Endothelial cell of umbilical vein (primary cell): ENCODE data around the gene CHRD. TPM values are rescaled to one million over a fixed set of nuclear protein-coding genes. Genes with fewer than 3 reads are reported as not detected.
A peak's percentile ranks its signal among the peaks of the same experiment; 100 is the strongest.

Experiments
- BruUV-seq: library from RNA; stranded (reverse); fragments of 400-500 nt; replicated peaks from 2 replicates; lab custom pipeline; 2021; lab: Mats Ljungman, UMichigan
- CTCF ChIA-PET: fragments of 300-600, 350-600 bp; sonication (Branson Sonifier 250); formaldehyde crosslinking; loops from one replicate; lab custom pipeline; 2021; ENCODE audit warnings: antibody characterized with exemption, inconsistent platforms; lab: Charles Lee
- POLR2A ChIA-PET: fragments of 300-600, 350-600 bp; sonication (Branson Sonifier 250); formaldehyde crosslinking; loops from one replicate; lab custom pipeline; 2021; ENCODE audit warnings: antibody characterized with exemption, inconsistent platforms; lab: Charles Lee
- DNase-seq: peaks from one replicate; pipeline ENCODE4 v3.0.0-alpha.2; 2011; ENCODE audit warnings: low read depth, low spot score
- FAIRE-seq: peaks from 2 replicates; lab custom pipeline; 2011; peaks lifted over from hg19 to GRCh38; lab: Jason Lieb, UNC
- H2AFZ ChIP-seq: 2 replicates; pipeline ENCODE4 v1.6.0; 2012; ENCODE audit warnings: low read depth, low read length, control low read depth, inconsistent platforms
- H3K27ac ChIP-seq: 2 replicates; pipeline ENCODE4 v1.5.1; 2011; ENCODE audit warnings: low read depth, mild to moderate bottlenecking, control low read depth, low read length, moderate library complexity; ENCODE audit not compliant: insufficient read depth
- H3K27me3 ChIP-seq, 2 experiments: 2 replicates each; pipeline versions ENCODE4 v1.6.0 to v1.6.1; 2011; ENCODE audit warnings: low read length in 2 of 2, mixed read lengths in 1 of 2; ENCODE audit not compliant: control insufficient read depth in 2 of 2, insufficient read depth in 2 of 2
- H3K36me3 ChIP-seq, 2 experiments: 2 replicates in 1 of 2; 3 replicates in 1 of 2; pipeline ENCODE4 v1.5.1; 2011; ENCODE audit warnings: low read length in 2 of 2, mild to moderate bottlenecking in 1 of 2, moderate library complexity in 1 of 2; ENCODE audit not compliant: control insufficient read depth in 2 of 2, insufficient read depth in 2 of 2; ENCODE audit errors: extremely low read depth in 1 of 2
- H3K4me1 ChIP-seq: 3 replicates; pipeline ENCODE4 v1.5.1; 2011; ENCODE audit warnings: mild to moderate bottlenecking, low read length; ENCODE audit not compliant: control insufficient read depth, insufficient read depth; ENCODE audit errors: extremely low read depth
- H3K4me2 ChIP-seq: 2 replicates; pipeline ENCODE4 v1.6.1; 2011; ENCODE audit warnings: low read length, control low read depth, mixed read lengths; ENCODE audit not compliant: insufficient read depth
- H3K4me3 ChIP-seq, 3 experiments: fragments of 200-600 bp in 1 of 3; sonication (generic), shearing (Covaris generic) in 1 of 3; replicated peaks in 1 of 3; 2 replicates each; pipeline ENCODE4 v1.5.1; 2011 to 2016; ENCODE audit warnings: control low read depth in 3 of 3, low read length in 3 of 3, mild to moderate bottlenecking in 2 of 3, inconsistent platforms in 1 of 3, low read depth in 1 of 3, moderate library complexity in 1 of 3; ENCODE audit not compliant: insufficient read depth in 1 of 3
- H3K79me2 ChIP-seq: 2 replicates; pipeline ENCODE4 v1.6.0; 2012; ENCODE audit warnings: low read length, inconsistent platforms; ENCODE audit not compliant: control insufficient read depth, insufficient read depth
- H3K9ac ChIP-seq: replicated peaks from 2 replicates; pipeline ENCODE3; 2011; ENCODE audit warnings: low read length, control low read depth; ENCODE audit not compliant: insufficient read depth; ENCODE audit errors: extremely low read depth
- H3K9me1 ChIP-seq: replicated peaks from 3 replicates; pipeline ENCODE4 v1.6.0; 2011; ENCODE audit warnings: mild to moderate bottlenecking, low read length; ENCODE audit not compliant: control insufficient read depth, insufficient read depth; ENCODE audit errors: extremely low read depth
- H3K9me3 ChIP-seq: replicated peaks from 2 replicates; pipeline ENCODE4 v1.5.1; 2012; ENCODE audit warnings: low read length, inconsistent platforms; ENCODE audit not compliant: control insufficient read depth, insufficient read depth
- H4K20me1 ChIP-seq: replicated peaks from 2 replicates; pipeline ENCODE3; 2011; ENCODE audit warnings: mild to moderate bottlenecking, low read length; ENCODE audit not compliant: control insufficient read depth, insufficient read depth; ENCODE audit errors: extremely low read depth
- CTCF ChIP-seq, 2 donors: IDR thresholded peaks; 1 replicate in 1 of 2; 2 replicates in 1 of 2; pipeline ENCODE4 v1.5.1; 2011; ENCODE audit warnings: low read length in 2 of 2, mild to moderate bottlenecking in 2 of 2, moderate library complexity in 2 of 2, control low read depth in 1 of 2, inconsistent platforms in 1 of 2, low read depth in 1 of 2; ENCODE audit not compliant: insufficient read depth in 1 of 2; ENCODE audit errors: extremely low read depth in 1 of 2
- EZH2 ChIP-seq: IDR thresholded peaks from 2 replicates; pipeline ENCODE4 v1.6.1; 2012; ENCODE audit warnings: borderline replicate concordance, low read depth, mild to moderate bottlenecking, moderate library complexity, low read length, inconsistent platforms; ENCODE audit not compliant: severe bottlenecking
- FOS ChIP-seq: IDR thresholded peaks from 2 replicates; pipeline ENCODE4 v1.6.1; 2011; ENCODE audit warnings: mild to moderate bottlenecking, low read length, moderate library complexity, borderline replicate concordance; ENCODE audit not compliant: insufficient read depth
- GATA2 ChIP-seq: IDR thresholded peaks from 2 replicates; pipeline ENCODE4 v1.7.0; 2011; ENCODE audit warnings: low read depth, mild to moderate bottlenecking, moderate library complexity, mixed read lengths, low read length; ENCODE audit not compliant: insufficient read length, insufficient read depth
- JUN ChIP-seq: IDR thresholded peaks from 2 replicates; pipeline ENCODE4 v1.6.1; 2011; ENCODE audit warnings: borderline replicate concordance, low read depth; ENCODE audit not compliant: insufficient read length, insufficient read depth
- MYC ChIP-seq: IDR thresholded peaks from one replicate; pipeline ENCODE4 v1.6.1; 2011; ENCODE audit warnings: mild to moderate bottlenecking, low read depth, low read length
- POLR2A ChIP-seq: IDR thresholded peaks from 2 replicates; pipeline ENCODE4 v1.6.1; 2012; ENCODE audit warnings: low read depth, mild to moderate bottlenecking, control low read depth, low read length
- POLR2AphosphoS5 ChIP-seq: IDR thresholded peaks from 2 replicates; pipeline ENCODE4 v1.6.1; 2012; ENCODE audit warnings: low read depth, mild to moderate bottlenecking, control low read depth, low read length, moderate library complexity; ENCODE audit not compliant: insufficient read depth
- dilution Hi-C: fragments of 300-500 bp; cut with MboI; formaldehyde crosslinking; loops from one replicate; pipeline ENCODE4 v1.15.0; 2019; ENCODE audit warnings: low sequenced_read_pairs; ENCODE audit not compliant: extremely low pct_ligation_motif_present
- intact Hi-C: fragments of 100-400 bp; cut with micrococcal nuclease; formaldehyde crosslinking; loops from one replicate; pipeline ENCODE4 v1.10.0; 2022
- polyA plus RNA-seq, 4 experiments: library from polyadenylated mRNA; depleted of rRNA in 3 of 4; stranded (reverse) in 3 of 4; unstranded in 1 of 4; fragments of >200 nt; gene quantifications; 2 replicates each; pipeline versions ENCODE4 v1.2.1 to v1.2.3, GENCODE V29; 2011 to 2012; ENCODE audit warnings: missing spikeins in 1 of 4
- total RNA-seq: library from RNA; stranded (reverse); gene quantifications from 2 replicates; pipeline ENCODE4 v1.2.3, GENCODE V29; 2021
- TF ChIP-seq, protein P1 (sequence below): IDR thresholded peaks from 2 replicates; pipeline ENCODE4 v1.6.1; 2011; ENCODE audit not compliant: insufficient read depth, insufficient read length

Gene CHRD
- total and polyA plus RNA-seq, 2 donors (not counting 3 experiments of a cell fraction or from before 2014, with no cell fraction given) = 0.40 to 0.54 TPM

DNA sequence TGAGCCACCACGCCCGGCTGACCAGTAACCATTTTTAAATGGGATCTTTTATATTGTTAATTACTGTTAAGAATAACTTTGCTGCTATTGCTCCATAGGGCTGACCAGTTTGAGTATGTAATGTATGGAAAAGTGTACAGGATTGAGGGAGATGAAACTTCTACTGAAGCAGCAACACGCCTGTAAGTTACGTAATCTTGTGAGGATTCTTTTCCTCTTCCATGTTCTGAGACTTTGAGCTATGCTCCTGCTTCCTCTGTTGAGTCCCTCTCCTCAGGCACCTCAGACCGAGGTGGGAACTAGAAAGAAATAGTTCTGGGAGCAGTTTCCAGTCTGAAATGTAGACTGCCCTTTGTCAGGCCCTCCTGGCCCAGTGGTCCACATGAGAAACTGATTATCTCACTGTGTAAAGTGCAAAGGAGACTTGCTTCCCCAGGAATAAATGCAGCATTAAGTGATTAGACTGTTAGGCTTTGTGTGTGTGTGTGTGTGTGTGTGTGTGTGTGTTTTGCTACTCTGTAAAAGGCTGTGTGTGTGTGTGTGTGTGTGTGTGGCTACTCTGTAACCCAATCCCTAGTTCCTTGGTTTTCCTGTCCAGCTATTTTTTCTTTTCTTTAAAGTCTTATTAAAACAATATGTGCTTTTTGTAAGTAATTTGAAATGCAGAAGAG is 13.1 kb upstream of the CHRD start:
- TF ChIP-seq, protein P1, sequence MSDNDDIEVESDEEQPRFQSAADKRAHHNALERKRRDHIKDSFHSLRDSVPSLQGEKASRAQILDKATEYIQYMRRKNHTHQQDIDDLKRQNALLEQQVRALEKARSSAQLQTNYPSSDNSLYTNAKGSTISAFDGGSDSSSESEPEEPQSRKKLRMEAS = no peak
- no peak for TF ChIP-seq FOS
- TF ChIP-seq MYC = no peak
- no peak for TF ChIP-seq EZH2
- no peak for TF ChIP-seq JUN
- no peak for TF ChIP-seq POLR2A
- TF ChIP-seq POLR2AphosphoS5 = no peak
- TF ChIP-seq CTCF (IDR thresholded peaks at IDR 0.05; ENCODE audit: extremely low read depth in 1 of 2, insufficient read depth in 1 of 2, low read depth in 1 of 2, low read length in 2 of 2) = no peak
- TF ChIP-seq GATA2 = no peak
- Histone ChIP-seq H3K4me2 (no peak overlapping the region), H3K4me1 (peaks cover 39% of the 10 kb centered on the region), H3K79me2 (peaks cover 21% of the 10 kb centered on the region), H3K9me1 (no peaks in the 10 kb centered on the region), H3K36me3 (peaks cover 4 to 11% of the 10 kb centered on the region in 2 experiments), H4K20me1 (no peaks in the 10 kb centered on the region), H3K27me3 (no peaks in the 10 kb centered on the region), H3K27ac (no peak overlapping the region), H3K9me3 (no peaks in the 10 kb centered on the region), H3K4me3 (no peak overlapping the region), H3K9ac (no peak overlapping the region), H2AFZ (no peak overlapping the region)
- intact Hi-C loops (no loop called here), dilution Hi-C loops (no loop called here)
- ChIA-PET CTCF (interaction anchor here (0.6 to 10.1 kb wide), 4 partner anchors 13 to 146 kb away, joined by 3 to 201 read pairs (median 6); no protein-coding TSS in a partner anchor), POLR2A (interaction anchor here (0.5 kb wide), 1 partner anchor 55 kb away, joined by 3 read pairs; no protein-coding TSS in a partner anchor)
- BruUV-seq = no TSS peak
- no peak for FAIRE-seq
- DNase-seq = peak; percentile 9
